WI38 (cell line): Measurements from ENCODE around the gene SLCO1A2.
"Not testable (repeated sequence)": the region's sequence is repeated elsewhere in the genome, so short reads cannot be mapped to it uniquely, and the experiment has no call there.

Experiments
- H3K4me3 ChIP-seq: 2 replicates; pipeline ENCODE4 v1.5.1; 2011; ENCODE audit warnings: low read depth, mild to moderate bottlenecking, control low read depth, low read length
- CTCF ChIP-seq: IDR thresholded peaks from 2 replicates; pipeline ENCODE4 v1.5.1; 2012; ENCODE audit warnings: low read depth, mild to moderate bottlenecking, control low read depth, low read length

The SLCO1A2 gene, protein sequence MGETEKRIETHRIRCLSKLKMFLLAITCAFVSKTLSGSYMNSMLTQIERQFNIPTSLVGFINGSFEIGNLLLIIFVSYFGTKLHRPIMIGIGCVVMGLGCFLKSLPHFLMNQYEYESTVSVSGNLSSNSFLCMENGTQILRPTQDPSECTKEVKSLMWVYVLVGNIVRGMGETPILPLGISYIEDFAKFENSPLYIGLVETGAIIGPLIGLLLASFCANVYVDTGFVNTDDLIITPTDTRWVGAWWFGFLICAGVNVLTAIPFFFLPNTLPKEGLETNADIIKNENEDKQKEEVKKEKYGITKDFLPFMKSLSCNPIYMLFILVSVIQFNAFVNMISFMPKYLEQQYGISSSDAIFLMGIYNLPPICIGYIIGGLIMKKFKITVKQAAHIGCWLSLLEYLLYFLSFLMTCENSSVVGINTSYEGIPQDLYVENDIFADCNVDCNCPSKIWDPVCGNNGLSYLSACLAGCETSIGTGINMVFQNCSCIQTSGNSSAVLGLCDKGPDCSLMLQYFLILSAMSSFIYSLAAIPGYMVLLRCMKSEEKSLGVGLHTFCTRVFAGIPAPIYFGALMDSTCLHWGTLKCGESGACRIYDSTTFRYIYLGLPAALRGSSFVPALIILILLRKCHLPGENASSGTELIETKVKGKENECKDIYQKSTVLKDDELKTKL

GRCh38 chr12:21334771-21335325, at the start of gene SLCO1A2:
SLCO1A2 (minus strand) TSS chr12:21334917; CDS start chr12:21334647, 270 bp downstream.
- TF ChIP-seq CTCF, result no peak
- H3K4me3 ChIP-seq, result no peak within 1 kb of the TSS

GRCh38 chr12:21384261-21384660, 49.5 kb upstream of the SLCO1A2 start:
- TF ChIP-seq CTCF, result no peak
- no peak overlapping the region for H3K4me3 ChIP-seq

- not testable (repeated sequence) for H3K4me3 ChIP-seq
These were observed 46.6 kb upstream of the SLCO1A2 start for GRCh38 chr12:21381320-21381719.

DNA sequence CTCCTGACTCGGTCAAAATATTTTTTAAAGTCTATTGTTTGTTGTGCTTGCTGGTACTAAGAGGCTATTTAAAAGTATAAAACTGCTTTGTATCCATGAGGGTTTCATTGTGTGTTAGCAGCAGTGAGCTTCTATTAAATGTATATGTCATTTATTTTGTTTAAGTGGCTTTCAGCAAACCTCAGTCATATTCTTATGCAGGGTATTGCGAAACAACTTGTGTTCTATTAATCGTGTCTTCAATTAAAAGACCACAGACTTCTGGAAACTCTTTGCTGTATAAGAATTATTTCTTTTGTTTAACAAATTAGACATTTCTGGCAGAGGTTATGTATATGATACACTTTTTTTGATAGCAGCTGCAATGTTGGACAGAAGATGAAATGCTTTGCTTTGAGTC, 44.5 kb upstream of the SLCO1A2 start:
- no peak for TF ChIP-seq CTCF

DNA sequence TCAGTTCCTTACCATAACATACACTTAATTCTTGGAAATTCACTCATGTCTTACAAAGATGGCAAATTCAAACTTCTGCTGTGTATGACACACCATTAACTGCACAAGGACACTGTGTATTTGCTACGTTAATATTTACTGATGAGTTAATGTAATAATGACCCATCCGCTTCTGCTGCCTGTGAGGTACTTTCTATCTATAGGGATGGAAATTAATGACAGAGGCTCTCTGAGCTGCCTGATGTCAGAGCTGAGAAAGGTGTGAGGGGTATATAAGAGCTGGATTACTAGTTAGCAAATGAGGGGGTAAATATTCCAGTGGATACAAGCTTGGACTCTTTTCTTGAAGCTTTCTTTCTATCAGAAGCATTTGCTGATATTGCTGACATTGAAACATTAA, 37.9 kb upstream of the SLCO1A2 start, which contains the start of gene IAPP:
TSS of gene IAPP (plus strand) at position 301 of the 400 bp plus-strand sequence. CDS start 450 bp downstream, outside the sequence.
- TF ChIP-seq CTCF, result no peak

More for the DNA sequence above, 44.5 kb upstream of the SLCO1A2 start:
- H3K4me3 ChIP-seq, result no peak overlapping the region

GRCh38 chr12:21370845-21371449, 36.2 kb upstream of the SLCO1A2 start:
- no peak for TF ChIP-seq CTCF
- H3K4me3 ChIP-seq, result no peak overlapping the region

More for the DNA sequence above, 37.9 kb upstream of the SLCO1A2 start, which contains the start of gene IAPP:
- H3K4me3 ChIP-seq, result no peak within 1 kb of the TSS

DNA sequence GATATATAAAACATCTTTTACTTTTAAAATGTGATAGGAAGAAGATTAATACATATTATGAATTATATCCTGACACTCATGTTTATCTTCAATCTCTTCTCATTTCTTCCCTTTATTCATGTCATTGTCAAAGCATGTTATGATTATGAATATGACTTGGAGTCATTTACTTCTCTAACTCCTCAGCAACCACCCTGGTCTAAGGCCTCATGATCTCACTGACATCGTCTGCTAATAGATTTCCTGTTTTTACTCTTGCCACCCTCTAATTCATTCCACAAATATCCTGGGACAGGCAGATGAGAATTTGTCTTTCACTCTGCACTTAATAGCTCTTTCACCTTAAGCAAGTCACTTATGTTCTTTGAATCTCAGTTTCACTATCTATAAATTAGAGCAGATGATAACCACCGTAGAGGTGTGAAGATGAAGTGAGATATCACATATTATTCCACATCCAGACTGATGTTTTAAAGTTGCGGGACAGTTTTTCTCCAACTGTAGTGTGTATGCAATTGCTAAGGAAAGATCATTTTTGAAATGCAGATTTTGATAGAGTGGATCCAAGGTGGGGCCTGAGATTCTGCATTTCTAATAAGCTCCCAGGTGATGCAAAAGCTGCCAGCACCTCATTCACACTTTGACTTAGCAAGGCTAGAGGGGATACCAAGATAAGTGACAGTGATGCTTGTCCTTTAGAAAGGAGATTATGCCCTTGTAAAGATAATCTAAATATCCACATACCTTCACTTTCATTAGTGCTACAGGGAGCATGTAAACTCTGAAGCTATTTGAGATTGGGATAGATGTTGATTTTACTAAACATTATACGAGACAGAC, 34.6 kb upstream of the SLCO1A2 start:
- H3K4me3 ChIP-seq, result no peak overlapping the region

DNA sequence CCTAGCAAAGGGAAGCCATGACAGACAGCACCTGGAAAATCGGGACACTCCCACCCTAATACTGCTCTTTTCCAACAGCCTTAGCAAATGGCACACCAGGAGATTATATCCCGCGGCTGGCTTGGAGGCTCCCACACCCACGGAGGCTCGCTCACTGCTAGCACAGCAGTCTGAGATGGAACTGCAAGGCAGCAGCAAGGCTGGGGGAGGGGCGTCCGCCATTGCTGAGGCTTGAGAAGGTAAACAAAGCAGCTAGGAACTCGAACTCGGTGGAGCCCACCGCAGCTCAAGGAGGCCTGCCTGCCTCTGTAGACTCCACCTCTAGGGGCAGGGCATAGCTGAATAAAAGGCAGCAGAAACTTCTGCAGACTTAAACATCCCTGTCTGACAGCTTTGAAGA, 25.9 kb upstream of the SLCO1A2 start:
- H3K4me3 ChIP-seq, result not testable (repeated sequence)

More for the DNA sequence above, 34.6 kb upstream of the SLCO1A2 start:
- TF ChIP-seq CTCF, result no peak
